Right cardiac atrium (tissue), 5 donors: ENCODE results near the gene E2F1. TPM values are rescaled to one million over a fixed set of nuclear protein-coding genes. Genes with fewer than 3 reads are reported as not detected.

Experiments used
- ATAC-seq, 2 donors: fragments of 200-7000 bp; cut with Tn5 transposase; one replicate each; pipeline versions ENCODE4 v1.8.0 to v1.9.1; 2020; ENCODE audit warnings: moderate library complexity in 2 of 2, mild to moderate bottlenecking in 1 of 2
- DNase-seq, 3 donors: peaks; one replicate each; pipeline ENCODE4 v3.0.0-alpha.2; 2020
- H3K27ac ChIP-seq: one replicate; pipeline ENCODE4 v1.5.1; 2013; ENCODE audit warnings: mild to moderate bottlenecking, low read length, control low read depth, moderate library complexity
- H3K27me3 ChIP-seq: one replicate; pipeline ENCODE4 v1.6.1; 2013; ENCODE audit not compliant: control insufficient read depth, insufficient read depth
- H3K4me1 ChIP-seq: one replicate; pipeline ENCODE4 v1.6.1; 2013; ENCODE audit warnings: low read length; ENCODE audit not compliant: control insufficient read depth, insufficient read depth
- H3K4me3 ChIP-seq: one replicate; pipeline ENCODE4 v1.5.1; 2013; ENCODE audit warnings: low read length, control low read depth
- H3K9me3 ChIP-seq: one replicate; pipeline ENCODE4 v1.6.1; 2013; ENCODE audit warnings: low read length; ENCODE audit not compliant: control insufficient read depth
- WGBS: extraction: QIAGEN DNeasy Blood & Tissue Kit; methylation state at CpG from one replicate; pipeline ENCODE4 v1.1.7; 2013; 5-methylcytosine and 5-hydroxymethylcytosine counted together
- intact Hi-C, 4 donors: fragments of 100-400 bp; cut with DNase I; formaldehyde crosslinking; loops; one replicate each; pipeline versions ENCODE4 v1.11.0 to v1.14.0; 2022 to 2023
- long read RNA-seq, 4 donors: library from polyadenylated mRNA; unstranded; transcript quantifications; one replicate each; pipeline ENCODE4 v2.0.0, GENCODE V29; 2020 to 2021
- polyA plus RNA-seq: library from polyadenylated mRNA; stranded (reverse); fragments of 200-250 nt; gene quantifications from one replicate; pipeline ENCODE4 v1.2.3, GENCODE V29; 2013
- total RNA-seq, 4 donors: library from RNA; stranded (reverse); fragmentation: NEBNext Ultra II Directional; extraction: Animal tissue kit (Norgen Biotek cat#: 25700); gene quantifications; one replicate each; pipeline ENCODE4 v1.2.1, GENCODE V29; 2021
- donor health status: healthy with polysubstance abuse.
- donor health status: DM: no; HTN: yes; CAD: no.
- donor health status: DM: no; HTN: no; CAD: no.
- donor health status: DM: no; HTN: yes; CAD: no; lungs with severe emphysema.
- donor health status: DM: yes; HTN: yes; CAD: no.

The E2F1 gene, protein sequence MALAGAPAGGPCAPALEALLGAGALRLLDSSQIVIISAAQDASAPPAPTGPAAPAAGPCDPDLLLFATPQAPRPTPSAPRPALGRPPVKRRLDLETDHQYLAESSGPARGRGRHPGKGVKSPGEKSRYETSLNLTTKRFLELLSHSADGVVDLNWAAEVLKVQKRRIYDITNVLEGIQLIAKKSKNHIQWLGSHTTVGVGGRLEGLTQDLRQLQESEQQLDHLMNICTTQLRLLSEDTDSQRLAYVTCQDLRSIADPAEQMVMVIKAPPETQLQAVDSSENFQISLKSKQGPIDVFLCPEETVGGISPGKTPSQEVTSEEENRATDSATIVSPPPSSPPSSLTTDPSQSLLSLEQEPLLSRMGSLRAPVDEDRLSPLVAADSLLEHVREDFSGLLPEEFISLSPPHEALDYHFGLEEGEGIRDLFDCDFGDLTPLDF
- total RNA-seq (1 to 10 TPM in 2 of 4 donors, under 1 TPM in 2; 0.45 to 2.2 (median 1.0) TPM), polyA plus RNA-seq (0.52 TPM)
- long read RNA-seq, donor 1, partial matches to known transcripts = 0 of 3 reads
- long read RNA-seq, donor 1, other reads (novel, unspliced or antisense) = 1 of 3 reads
- long read RNA-seq, donor 2, partial matches to known transcripts = 1 of 3 reads
- long read RNA-seq, donor 2, other reads (novel, unspliced or antisense) = 0 of 3 reads
- long read RNA-seq, donor 3, partial matches to known transcripts = 0 of 1 reads
- long read RNA-seq, donor 3, other reads (novel, unspliced or antisense) = 1 of 1 reads
- long read RNA-seq, donor 4, partial matches to known transcripts = 0 of 1 reads
- long read RNA-seq, donor 4, other reads (novel, unspliced or antisense) = 1 of 1 reads

DNA sequence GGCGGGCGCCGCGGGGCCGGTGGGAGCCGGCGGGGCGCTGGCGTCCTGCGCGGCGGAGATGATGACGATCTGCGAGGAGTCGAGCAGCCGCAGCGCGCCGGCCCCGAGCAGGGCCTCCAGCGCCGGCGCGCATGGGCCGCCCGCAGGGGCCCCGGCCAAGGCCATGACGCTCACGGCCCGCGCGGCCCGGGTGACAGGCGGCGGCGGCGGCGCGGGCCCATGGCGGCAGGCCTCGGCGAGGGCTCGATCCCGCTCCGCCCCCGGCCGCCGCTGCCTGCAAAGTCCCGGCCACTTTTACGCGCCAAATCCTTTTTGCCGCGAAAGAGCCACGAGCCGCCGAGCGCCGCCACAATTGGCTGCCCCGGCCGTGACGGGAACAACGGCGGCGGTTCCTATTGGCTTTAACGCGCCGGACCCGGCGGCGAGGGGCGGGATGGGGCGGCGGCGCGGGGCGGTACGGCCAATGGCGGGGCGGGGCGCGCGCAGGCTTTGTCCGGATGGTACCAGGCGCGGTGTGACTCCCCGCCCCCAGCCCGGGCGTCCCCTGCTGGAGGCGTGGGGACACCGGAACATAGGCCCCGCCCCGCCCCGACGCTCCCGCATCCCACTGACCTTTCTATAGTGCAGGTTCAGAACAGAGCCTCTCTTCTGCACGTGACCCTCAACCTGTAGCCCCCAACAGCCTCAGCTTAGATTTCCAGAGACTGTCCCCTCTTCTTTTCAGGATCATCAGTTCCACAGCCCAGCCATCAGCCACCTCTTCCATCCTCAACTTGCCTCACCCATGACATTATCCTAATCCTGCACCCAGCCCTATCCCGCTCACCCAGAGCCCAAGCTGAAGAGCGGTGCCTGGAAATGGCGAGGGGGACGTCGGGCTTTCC, at the start of gene E2F1:
TSS of gene E2F1 (minus strand) at position 286 of the 884 bp plus-strand sequence. CDS start at position 165, 121 bp downstream.
- DNase-seq = peak; percentile 97 to 99 (median 98)
- Histone ChIP-seq H3K27me3 (no peaks in the 10 kb centered on the region), H3K27ac (peak within 1 kb of the TSS; percentile 3), H3K4me1 (no peaks in the 10 kb centered on the region), H3K4me3 (peak within 1 kb of the TSS; percentile 79), H3K9me3 (no peaks in the 10 kb centered on the region)
- intact Hi-C loops = no loop called here
- WGBS = 2% methylated on average over 101 of the region's 101 CpGs
- peak; percentile 98 to 99 for ATAC-seq

DNA sequence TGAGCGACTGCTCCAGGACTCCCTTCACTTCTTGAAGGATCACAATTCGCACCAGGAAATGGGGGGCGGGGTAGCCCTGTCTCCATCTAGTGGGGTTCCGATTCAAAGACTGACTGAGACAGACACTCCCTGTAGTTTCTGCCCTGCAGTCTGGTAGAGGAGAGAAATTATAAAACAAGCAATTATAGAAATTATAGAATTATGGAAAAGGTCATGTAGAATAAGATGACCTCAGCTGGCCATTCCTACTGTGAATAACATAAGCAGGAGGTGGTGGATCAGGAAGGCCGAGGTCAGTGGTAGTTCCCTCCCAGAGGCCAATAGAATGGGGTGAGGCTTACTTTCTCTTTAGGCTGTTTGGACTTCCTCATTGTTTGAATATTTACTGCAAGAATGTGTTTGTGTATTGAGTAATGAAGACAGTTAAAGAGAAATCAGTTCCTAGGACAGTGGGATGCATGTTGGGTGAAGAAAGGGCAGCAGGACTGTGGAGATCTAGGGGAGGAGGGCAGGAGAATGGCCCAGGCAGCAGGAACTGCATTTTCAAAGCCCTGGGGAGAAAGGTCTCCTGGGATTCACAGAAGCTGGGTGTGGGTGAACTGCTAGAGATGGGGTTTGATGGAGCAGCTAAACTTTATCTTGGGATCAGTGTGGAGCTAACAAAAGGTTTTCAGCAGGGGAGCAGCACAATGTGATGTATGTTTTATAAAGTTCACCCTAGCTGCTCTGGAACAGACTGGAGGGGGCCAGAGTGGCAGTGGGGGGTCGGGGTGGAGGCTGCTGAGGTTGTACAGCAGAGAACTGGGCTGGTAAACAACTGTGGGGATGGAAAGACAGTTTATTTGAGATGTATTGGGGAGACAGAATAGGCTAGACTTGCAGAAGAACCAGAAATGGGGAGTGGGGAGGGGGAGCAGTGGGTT, 47.7 kb upstream of the E2F1 start:
- H3K27ac ChIP-seq = peak overlapping the region; percentile 66
- H3K27me3 ChIP-seq = no peaks in the 10 kb centered on the region
- 53% methylated on average over 6 of the region's 6 CpGs for WGBS
- intact Hi-C loops = no loop called here
- no peak for DNase-seq
- H3K4me1 ChIP-seq = no peaks in the 10 kb centered on the region
- H3K4me3 ChIP-seq = no peak overlapping the region
- no peaks in the 10 kb centered on the region for H3K9me3 ChIP-seq
- ATAC-seq = peak; percentile 18 to 47

DNA sequence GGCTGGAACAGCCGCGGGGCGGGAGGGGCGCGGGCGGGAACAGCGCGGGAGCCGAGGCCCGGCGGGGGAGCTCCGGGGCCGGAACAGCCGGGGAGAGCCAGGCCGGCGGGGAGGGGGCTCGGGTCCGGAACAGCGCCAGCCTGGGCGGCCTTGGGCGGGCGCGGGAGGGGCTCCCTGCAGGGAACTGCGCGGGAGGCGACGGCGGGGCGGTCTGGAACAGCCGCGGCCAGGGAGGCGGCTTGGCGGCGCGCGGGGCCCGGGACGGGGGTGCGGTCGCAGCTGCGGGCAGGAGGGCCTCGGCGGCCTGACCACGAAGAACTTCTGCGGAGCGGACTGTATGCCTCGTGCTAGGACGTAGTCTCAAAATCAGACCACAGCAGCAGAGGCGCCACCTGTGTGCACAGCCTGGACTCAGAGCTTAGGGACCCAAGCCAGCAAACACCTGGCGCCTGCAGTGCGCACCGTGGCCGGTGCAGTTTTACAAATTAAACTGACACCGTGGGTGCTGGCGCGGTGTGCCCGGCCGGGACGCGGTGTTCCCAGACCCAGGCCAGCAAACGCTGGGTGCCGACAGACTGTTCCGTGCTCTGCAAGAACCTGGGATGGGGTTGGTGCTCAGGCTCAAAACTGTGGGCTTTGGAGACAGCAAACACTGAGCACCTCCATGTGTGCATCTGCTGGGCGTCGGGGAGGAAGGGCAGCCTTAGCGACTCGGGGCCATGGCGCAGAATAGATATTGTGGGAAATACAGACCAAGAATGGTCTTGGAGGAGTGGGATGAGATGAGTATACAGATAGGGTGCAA, 46.2 kb upstream of the E2F1 start:
- Histone ChIP-seq H3K9me3 (no peaks in the 10 kb centered on the region), H3K4me1 (no peaks in the 10 kb centered on the region), H3K27ac (peak overlapping the region; percentile 88), H3K4me3 (peak overlapping the region; percentile 24), H3K27me3 (no peaks in the 10 kb centered on the region)
- DNase-seq (peak; percentile 88 to 96 (median 96)), ATAC-seq (peak; percentile 80 to 87)
- intact Hi-C loops = no loop called here
- WGBS = 2% methylated on average over 68 of the region's 68 CpGs

DNA sequence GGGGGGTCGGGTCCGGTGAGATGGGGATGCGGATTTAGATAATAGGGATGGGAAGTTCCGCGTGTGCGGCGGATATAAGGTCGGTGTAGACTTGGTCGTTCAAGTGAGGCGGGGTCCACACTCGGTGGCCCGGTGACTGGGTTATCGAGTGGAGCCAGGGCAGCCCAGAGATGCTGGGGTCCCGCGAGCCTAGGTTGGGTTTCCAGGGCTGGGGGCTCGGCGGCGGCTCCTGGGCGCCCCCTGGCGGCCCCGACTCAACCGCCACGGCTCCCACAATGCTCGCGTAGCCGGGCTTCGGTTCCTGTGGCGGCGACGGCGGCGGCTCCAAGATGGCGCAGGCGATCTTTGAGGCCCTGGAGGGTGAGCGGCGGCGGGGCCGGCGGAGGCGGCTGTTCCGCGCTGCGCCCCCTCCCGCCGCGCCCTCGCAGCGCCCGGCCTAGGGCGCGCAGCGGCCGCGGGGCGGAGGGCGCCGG, 45.5 kb upstream of the E2F1 start, which contains the start of gene ZNF341:
TSS of gene ZNF341 (plus strand) at position 304 of the 473 bp plus-strand sequence. CDS start at position 330, 26 bp downstream.
- intact Hi-C loops = no loop called here
- Histone ChIP-seq H3K9me3 (no peaks in the 10 kb centered on the region), H3K4me3 (peak within 1 kb of the TSS; percentile 24), H3K27me3 (no peaks in the 10 kb centered on the region), H3K27ac (peak within 1 kb of the TSS; percentile 88), H3K4me1 (no peaks in the 10 kb centered on the region)
- 2% methylated on average over 57 of the region's 57 CpGs for WGBS
- DNase-seq (peak; percentile 91 to 97 (median 97)), ATAC-seq (peak; percentile 83 to 88)

DNA sequence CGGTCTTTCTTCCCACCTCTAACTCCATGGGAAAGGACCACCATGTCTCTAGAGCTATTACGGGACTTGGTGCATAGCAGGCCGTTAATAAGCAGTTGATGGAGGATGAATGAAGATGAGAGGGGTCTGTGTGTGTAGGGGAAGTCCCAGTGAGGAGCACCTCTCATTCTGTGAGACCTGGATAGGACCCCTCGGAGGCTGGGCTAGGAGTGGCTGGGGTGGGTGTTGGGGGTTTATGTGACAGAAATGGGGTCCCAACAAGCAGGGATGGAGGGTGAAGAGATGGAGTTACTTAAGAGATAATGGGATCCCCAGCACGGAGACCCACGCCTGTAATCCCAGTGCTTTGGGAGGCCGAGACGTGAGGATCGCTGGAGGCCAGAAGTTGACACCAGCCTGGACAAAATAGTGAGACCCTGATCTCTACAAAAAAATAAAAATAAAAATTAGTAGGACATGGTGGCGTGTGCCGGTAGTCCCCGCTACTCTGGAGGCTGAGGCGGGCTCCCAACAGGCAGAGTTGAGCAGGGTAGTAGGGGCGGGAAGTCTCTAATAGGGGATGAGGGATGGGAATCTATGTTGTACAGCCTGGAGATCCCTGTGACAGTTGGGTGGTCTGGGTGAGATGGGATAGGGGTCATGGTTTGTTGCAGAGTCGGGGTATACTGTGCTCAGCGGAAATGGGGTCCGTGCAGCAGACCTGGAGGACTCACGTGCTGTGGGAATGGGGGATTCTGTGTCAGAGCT, 44.9 kb upstream of the E2F1 start:
- Histone ChIP-seq H3K27me3 (no peaks in the 10 kb centered on the region), H3K27ac (peak overlapping the region; percentile 69), H3K4me1 (no peaks in the 10 kb centered on the region), H3K9me3 (no peaks in the 10 kb centered on the region), H3K4me3 (peak overlapping the region; percentile 24)
- intact Hi-C loops = no loop called here
- ATAC-seq (peak; percentile 6), DNase-seq (no peak)
- WGBS = 79% methylated on average over 18 of the region's 18 CpGs

DNA sequence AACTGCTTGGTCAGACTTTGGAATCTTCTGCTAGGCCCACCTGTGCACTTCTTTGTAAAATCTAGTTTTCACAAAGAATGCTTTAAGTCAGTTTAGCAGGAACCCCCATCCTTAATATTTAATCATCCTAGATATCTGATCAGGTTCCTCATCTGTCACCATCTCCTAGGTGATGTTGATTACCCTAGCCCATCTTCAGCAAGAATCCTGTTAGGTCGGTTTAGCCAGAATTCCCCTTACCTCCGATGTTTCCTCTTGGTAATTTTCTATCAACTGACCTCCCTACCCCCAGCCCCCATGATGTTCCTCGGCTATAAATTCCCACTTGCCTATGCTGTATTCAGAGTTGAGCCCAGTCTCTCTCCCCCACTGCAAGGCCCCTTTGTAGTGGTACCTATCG, 42.9 kb upstream of the E2F1 start:
- Histone ChIP-seq H3K27ac (no peak overlapping the region), H3K4me3 (no peak overlapping the region), H3K4me1 (no peaks in the 10 kb centered on the region), H3K9me3 (no peaks in the 10 kb centered on the region), H3K27me3 (no peaks in the 10 kb centered on the region)
- no peak for DNase-seq
- 75% methylated on average over 4 of the region's 4 CpGs for WGBS
- intact Hi-C loops = no loop called here
- no peak for ATAC-seq

DNA sequence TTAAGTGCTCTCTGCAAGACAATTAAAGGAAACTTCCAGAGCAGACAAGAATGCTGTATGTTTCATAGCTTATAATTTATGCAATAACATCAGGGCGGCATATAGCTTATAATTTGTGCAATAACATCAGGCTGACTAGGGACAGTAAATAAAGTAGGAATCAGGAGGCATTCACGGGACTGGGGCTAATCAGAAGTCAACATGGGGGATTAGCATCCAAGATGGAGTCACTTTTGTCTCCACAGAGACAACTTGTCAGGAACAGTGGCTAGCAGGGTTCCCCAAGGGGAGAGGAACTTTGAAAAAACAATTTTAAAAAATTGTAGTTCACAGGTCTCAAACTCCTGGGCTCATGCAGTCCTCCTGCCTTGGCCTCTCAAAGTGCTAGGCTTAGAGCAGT, 42.3 kb upstream of the E2F1 start:
- no peak overlapping the region for H3K27ac ChIP-seq
- H3K27me3 ChIP-seq = no peaks in the 10 kb centered on the region
- H3K9me3 ChIP-seq = no peaks in the 10 kb centered on the region
- H3K4me3 ChIP-seq = no peak overlapping the region
- ATAC-seq (no peak), DNase-seq (no peak)
- 76% methylated on average over 2 of the region's 2 CpGs for WGBS
- intact Hi-C loops = no loop called here
- no peaks in the 10 kb centered on the region for H3K4me1 ChIP-seq

DNA sequence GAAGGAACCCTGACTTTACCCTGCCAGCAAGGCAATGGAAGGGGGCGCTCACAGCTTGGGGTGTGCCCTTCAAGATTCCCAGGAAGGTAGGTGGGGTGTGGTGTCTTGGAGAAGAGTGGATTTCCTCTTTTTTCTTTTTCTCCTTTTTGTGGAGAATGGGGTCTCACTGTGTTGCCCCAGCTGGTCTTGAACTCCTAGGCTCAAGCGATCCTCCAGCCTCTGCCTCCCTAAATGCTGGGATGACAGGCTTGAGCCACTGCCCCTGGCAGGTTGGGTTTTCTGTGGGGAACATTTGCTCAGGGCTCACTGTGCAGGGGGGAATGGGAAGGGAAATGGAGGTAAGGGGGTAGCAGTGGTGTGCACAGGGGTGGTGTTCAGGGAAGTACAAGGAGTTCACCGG, 41.6 kb upstream of the E2F1 start:
- no peak for DNase-seq
- intact Hi-C loops = no loop called here
- Histone ChIP-seq H3K27me3 (no peaks in the 10 kb centered on the region), H3K4me1 (no peaks in the 10 kb centered on the region), H3K4me3 (no peak overlapping the region), H3K27ac (no peak overlapping the region), H3K9me3 (no peaks in the 10 kb centered on the region)
- no peak for ATAC-seq
- WGBS = 89% methylated on average over 3 of the region's 3 CpGs

DNA sequence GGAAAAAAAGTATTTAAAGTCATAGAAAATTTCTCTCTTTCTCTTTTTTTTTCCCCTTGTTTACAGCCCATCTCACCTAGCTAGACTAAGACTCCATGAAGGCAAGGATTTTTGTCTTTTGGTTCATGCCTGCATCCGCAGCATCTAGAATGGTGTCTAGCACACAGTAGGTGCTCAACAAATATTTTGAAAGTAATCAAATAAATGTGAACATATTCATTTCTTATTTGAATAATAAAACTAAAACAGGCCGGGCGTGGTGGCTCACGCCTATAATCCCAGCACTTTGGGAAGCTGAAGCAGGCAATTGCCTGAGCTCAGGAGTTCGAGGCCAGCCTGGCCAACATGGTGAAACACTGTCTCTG, 40.9 kb upstream of the E2F1 start:
- Histone ChIP-seq H3K4me3 (no peak overlapping the region), H3K27ac (no peak overlapping the region), H3K27me3 (no peaks in the 10 kb centered on the region), H3K4me1 (no peaks in the 10 kb centered on the region), H3K9me3 (no peaks in the 10 kb centered on the region)
- DNase-seq (no peak), ATAC-seq (no peak)
- intact Hi-C loops = no loop called here
- 93% methylated on average over 5 of the region's 5 CpGs for WGBS
